ENCODE measurements around the gene FRMD4B.

DNA sequence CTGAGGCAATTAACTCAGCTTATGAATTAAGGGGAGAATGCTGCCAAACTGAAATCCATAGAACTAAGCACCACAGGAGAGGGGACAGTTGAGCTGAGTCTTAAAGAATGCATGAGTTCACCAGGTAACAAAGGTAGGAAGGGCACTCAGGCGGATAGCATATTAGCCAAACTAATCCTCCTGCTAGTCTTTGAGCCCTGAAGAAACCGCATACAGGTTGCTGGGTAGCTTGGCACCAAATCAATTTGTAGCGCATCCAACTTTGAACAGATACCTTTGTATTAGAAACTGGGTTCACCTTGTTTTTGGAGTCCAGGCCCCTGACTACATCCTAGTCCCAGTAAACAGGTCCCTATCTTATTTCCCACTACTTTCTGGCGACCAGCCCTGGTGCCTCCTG lies 93.7 kb downstream of the FRMD4B start:
- TF ChIP-seq, protein P1, sequence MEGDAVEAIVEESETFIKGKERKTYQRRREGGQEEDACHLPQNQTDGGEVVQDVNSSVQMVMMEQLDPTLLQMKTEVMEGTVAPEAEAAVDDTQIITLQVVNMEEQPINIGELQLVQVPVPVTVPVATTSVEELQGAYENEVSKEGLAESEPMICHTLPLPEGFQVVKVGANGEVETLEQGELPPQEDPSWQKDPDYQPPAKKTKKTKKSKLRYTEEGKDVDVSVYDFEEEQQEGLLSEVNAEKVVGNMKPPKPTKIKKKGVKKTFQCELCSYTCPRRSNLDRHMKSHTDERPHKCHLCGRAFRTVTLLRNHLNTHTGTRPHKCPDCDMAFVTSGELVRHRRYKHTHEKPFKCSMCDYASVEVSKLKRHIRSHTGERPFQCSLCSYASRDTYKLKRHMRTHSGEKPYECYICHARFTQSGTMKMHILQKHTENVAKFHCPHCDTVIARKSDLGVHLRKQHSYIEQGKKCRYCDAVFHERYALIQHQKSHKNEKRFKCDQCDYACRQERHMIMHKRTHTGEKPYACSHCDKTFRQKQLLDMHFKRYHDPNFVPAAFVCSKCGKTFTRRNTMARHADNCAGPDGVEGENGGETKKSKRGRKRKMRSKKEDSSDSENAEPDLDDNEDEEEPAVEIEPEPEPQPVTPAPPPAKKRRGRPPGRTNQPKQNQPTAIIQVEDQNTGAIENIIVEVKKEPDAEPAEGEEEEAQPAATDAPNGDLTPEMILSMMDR (IDR thresholded peaks at IDR 0.05): no peak
- TF ChIP-seq EP300 (IDR thresholded peaks at IDR 0.05): no peak

Data from ovary (tissue), 3 donors.